GM12878 (cell line): ENCODE results near the gene ZNF41.

ENCODE experiments used
- CEBPB ChIP-seq, 2 experiments: fragments of 150-350 bp in 1 of 2; IDR thresholded peaks; 2 replicates each; pipeline ENCODE4 v1.6.1; 2012 to 2014; ENCODE audit warnings: low read depth in 2 of 2, low read length in 2 of 2, borderline replicate concordance in 1 of 2, inconsistent platforms in 1 of 2
- CTCF ChIP-seq, 3 experiments: IDR thresholded peaks in 2 of 3; conservative IDR thresholded peaks in 1 of 3; 2 replicates each; pipeline ENCODE4 v1.5.1; 2011; ENCODE audit warnings: low read depth in 3 of 3, low read length in 3 of 3, mild to moderate bottlenecking in 3 of 3, control low read depth in 2 of 3, moderate library complexity in 2 of 3, inconsistent platforms in 1 of 3, mixed read lengths in 1 of 3; ENCODE audit not compliant: control insufficient read depth in 2 of 3, insufficient read depth in 1 of 3; ENCODE audit errors: extremely low read depth in 1 of 3
- JUND ChIP-seq: IDR thresholded peaks from 2 replicates; pipeline ENCODE4 v1.6.1; 2012; ENCODE audit warnings: low read depth, mild to moderate bottlenecking, low read length, improper control_type of control experiment, moderate library complexity
- NR2C1 ChIP-seq: fragments of 450-650 bp; IDR thresholded peaks from 2 replicates; pipeline ENCODE4 v1.6.1; 2017; ENCODE audit warnings: antibody characterized with exemption, mild to moderate bottlenecking, moderate library complexity
- POLR2A ChIP-seq: IDR thresholded peaks from 2 replicates; pipeline ENCODE4 v1.6.1; 2011; ENCODE audit warnings: low read depth, mild to moderate bottlenecking, low read length
- REST ChIP-seq: IDR thresholded peaks from 2 replicates; pipeline ENCODE4 v1.6.1; 2012; ENCODE audit warnings: mild to moderate bottlenecking, low read depth, low read length
- SMC3 ChIP-seq: IDR thresholded peaks from 2 replicates; pipeline ENCODE4 v1.6.1; 2011; ENCODE audit warnings: low read length, improper control_type of control experiment, borderline replicate concordance
- SP1 ChIP-seq: IDR thresholded peaks from one replicate; pipeline ENCODE4 v1.6.1; 2011; ENCODE audit warnings: low read depth, low read length

GRCh38 chrX:47448165-47448806 is 34.7 kb downstream of the ZNF41 start:
- TF ChIP-seq REST (no peak), NR2C1 (no peak), SMC3 (no peak), POLR2A (no peak), SP1 (no peak), CTCF (IDR thresholded peaks at IDR 0.05 in 2 of 3, conservative IDR thresholded peaks at IDR 0.05 in 1 of 3; ENCODE audit: control insufficient read depth in 2 of 3, extremely low read depth in 1 of 3, insufficient read depth in 1 of 3, low read depth in 3 of 3, low read length in 3 of 3) (no peak), CEBPB (IDR thresholded peaks at IDR 0.05; ENCODE audit: borderline replicate concordance in 1 of 2, low read depth in 2 of 2, low read length in 2 of 2) (no peak), JUND (no peak)
